ENCODE measurements around the gene ALPI. TPM values are rescaled to one million over a fixed set of nuclear protein-coding genes. Genes with fewer than 3 reads are reported as not detected.

ALPI gene
- total and polyA plus RNA-seq, 8 donors, result 1.4 to 12.3 TPM; not detected in 6

DNA sequence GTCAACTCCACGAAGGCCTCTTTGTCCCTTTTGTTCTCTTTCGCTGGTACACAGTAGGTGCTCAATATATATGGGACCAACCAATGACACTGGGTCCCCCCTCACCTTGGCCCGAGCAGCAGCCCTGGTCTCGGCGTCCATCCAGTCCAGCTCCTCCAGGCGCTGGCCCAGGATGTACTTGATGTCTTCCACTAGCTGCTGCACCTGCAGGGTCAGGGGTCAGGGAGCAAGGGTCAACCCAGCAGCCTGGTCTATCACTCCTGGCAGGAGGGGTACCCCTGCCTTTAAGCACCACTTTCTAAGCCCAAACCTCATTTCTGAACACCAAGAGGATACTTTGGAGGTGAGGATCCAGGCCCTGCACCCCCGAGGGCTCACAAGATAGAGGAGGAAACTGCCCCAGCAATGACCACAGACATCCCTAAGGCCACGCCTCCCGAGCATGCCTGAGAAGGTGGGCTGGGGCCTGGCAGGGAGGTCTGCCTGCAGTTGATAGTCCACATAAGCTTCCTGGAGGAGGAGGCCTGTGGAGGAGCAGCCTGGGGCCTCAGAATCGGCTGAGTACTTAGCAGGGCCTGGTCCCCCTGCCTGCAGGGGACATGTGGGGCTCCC lies 27.5 kb downstream of the ALPI start:
- no peak for DNase-seq
- Histone ChIP-seq H3K36me3 (no peaks in the 10 kb centered on the region), H3K27ac (no peak overlapping the region), H3K9me3 (no peaks in the 10 kb centered on the region), H3K27me3 (peaks cover 32 to 96% (median 48%) of the 10 kb centered on the region in 3 donors), H3K4me3 (no peak overlapping the region), H3K4me1 (peaks cover 10 to 28% (median 19%) of the 10 kb centered on the region in 4 donors)
- intact Hi-C loops (cut with DNase I; ENCODE audit: low total_unique reads), result no loop called here
- WGBS, 5 donors, result 85 to 92% (median 89%) methylated on average over 7 to 10 of the region's 10 CpGs
- TF ChIP-seq POLR2A (IDR thresholded peaks at IDR 0.05) (no peak), POLR2AphosphoS5 (IDR thresholded peaks at IDR 0.05) (no peak), EP300 (IDR thresholded peaks at IDR 0.05) (no peak), CTCF (IDR thresholded peaks at IDR 0.05) (no peak)

GRCh38 chr2:232483923-232484627 lies 28.1 kb downstream of the ALPI start:
- DNase-seq, result no peak
- no peak overlapping the region for H3K4me3 ChIP-seq
- H3K27me3 ChIP-seq, result peaks cover 32 to 97% (median 50%) of the 10 kb centered on the region in 3 donors
- no peak for TF ChIP-seq CTCF (IDR thresholded peaks at IDR 0.05)
- TF ChIP-seq POLR2A (IDR thresholded peaks at IDR 0.05), result no peak
- TF ChIP-seq EP300 (IDR thresholded peaks at IDR 0.05), result no peak
- TF ChIP-seq POLR2AphosphoS5 (IDR thresholded peaks at IDR 0.05), result no peak
- no peak overlapping the region for H3K27ac ChIP-seq
- no peaks in the 10 kb centered on the region for H3K36me3 ChIP-seq
- peaks cover 10 to 28% (median 19%) of the 10 kb centered on the region in 4 donors for H3K4me1 ChIP-seq
- intact Hi-C loops (cut with DNase I; ENCODE audit: low total_unique reads), result no loop called here
- WGBS, 5 donors, result 86 to 94% (median 89%) methylated on average over 7 to 19 of the region's 19 CpGs
- H3K9me3 ChIP-seq, result no peaks in the 10 kb centered on the region

DNA sequence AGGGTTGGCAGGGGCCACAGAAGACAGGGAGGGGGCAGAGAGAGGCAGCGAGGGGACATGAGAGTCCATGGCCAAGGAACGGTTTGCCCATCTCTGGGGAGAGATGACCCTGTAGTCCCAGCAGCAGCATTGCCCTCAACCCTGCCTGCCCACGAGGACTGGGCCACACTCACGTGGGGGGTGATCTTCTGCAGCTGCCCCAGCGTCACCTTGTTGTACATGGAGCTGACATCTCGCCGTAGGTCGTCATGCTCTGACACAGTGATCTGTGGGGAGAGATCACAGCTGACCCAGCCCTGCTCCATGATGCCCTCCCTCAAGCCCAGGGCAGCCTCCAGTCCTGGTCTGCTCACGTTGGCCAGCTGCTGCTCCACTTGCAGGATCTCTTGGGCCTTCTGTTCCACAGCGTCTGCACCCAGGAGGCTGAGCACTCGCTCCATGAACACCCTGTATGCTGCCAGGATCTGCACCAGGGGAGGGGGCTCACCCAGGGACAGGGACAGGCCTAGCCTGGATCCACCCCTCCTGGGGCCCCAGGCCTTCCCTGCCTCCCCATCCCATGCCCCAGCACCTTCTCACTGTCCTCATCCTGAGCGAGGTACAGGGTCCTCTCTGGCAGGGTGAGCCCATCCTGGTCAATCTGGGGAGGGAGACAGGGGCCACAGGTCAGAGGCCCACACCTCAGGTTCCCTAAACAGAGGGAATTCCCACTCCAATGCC lies 28.8 kb downstream of the ALPI start:
- no peak for DNase-seq
- H3K4me1 ChIP-seq, result peaks cover 10 to 28% (median 19%) of the 10 kb centered on the region in 4 donors
- intact Hi-C loops (cut with DNase I; ENCODE audit: low total_unique reads), result no loop called here
- TF ChIP-seq CTCF (IDR thresholded peaks at IDR 0.05) (no peak), POLR2A (IDR thresholded peaks at IDR 0.05) (no peak), POLR2AphosphoS5 (IDR thresholded peaks at IDR 0.05) (no peak), EP300 (IDR thresholded peaks at IDR 0.05) (no peak)
- H3K4me3 ChIP-seq, result no peak overlapping the region
- H3K27me3 ChIP-seq, result peaks cover 32 to 100% (median 50%) of the 10 kb centered on the region in 3 donors
- H3K27ac ChIP-seq, result no peak overlapping the region
- 69 to 80% (median 76%) methylated on average over 5 to 12 of the region's 12 CpGs for WGBS, 5 donors
- no peaks in the 10 kb centered on the region for H3K9me3 ChIP-seq
- no peaks in the 10 kb centered on the region for H3K36me3 ChIP-seq

- peak in 1 of 2 donors; percentile 18 for DNase-seq
- no peak for TF ChIP-seq CTCF (IDR thresholded peaks at IDR 0.05)
- no peak for TF ChIP-seq POLR2A (IDR thresholded peaks at IDR 0.05)
- TF ChIP-seq EP300 (IDR thresholded peaks at IDR 0.05), result no peak
- TF ChIP-seq POLR2AphosphoS5 (IDR thresholded peaks at IDR 0.05), result no peak
- H3K9me3 ChIP-seq, result no peaks in the 10 kb centered on the region
- H3K27me3 ChIP-seq, result peaks cover 32 to 100% (median 50%) of the 10 kb centered on the region in 3 donors
- peak overlapping the region in 1 of 4 donors; percentile 16 for H3K4me3 ChIP-seq
- peaks cover 10 to 28% (median 19%) of the 10 kb centered on the region in 4 donors for H3K4me1 ChIP-seq
- no peaks in the 10 kb centered on the region for H3K36me3 ChIP-seq
- 5 to 10% (median 9%) methylated on average over 12 to 22 of the region's 22 CpGs for WGBS, 5 donors
- intact Hi-C loops (cut with DNase I; ENCODE audit: low total_unique reads), result no loop called here
- no peak overlapping the region for H3K27ac ChIP-seq
Observed at GRCh38 chr2:232485348-232485756, 29.4 kb downstream of the ALPI start.
